Activated CD4-positive, alpha-beta T cell treated with anti-CD3 and anti-CD28 coated beads, Interleukin-2, amount 10 ng/mL, durations not matched to agents 7 days and 5 days (primary cell): ENCODE results near the gene ATAT1. TPM values are rescaled to one million over a fixed set of nuclear protein-coding genes. Genes with fewer than 3 reads are reported as not detected.

Experiments
- CTCF ChIA-PET: fragments of 350-600 bp; sonication (Branson Sonifier 250); formaldehyde crosslinking; loops from one replicate; lab custom pipeline; 2021; ENCODE audit warnings: antibody characterized with exemption; lab: Charles Lee
- POLR2A ChIA-PET: fragments of 350-600 bp; sonication (Branson Sonifier 250); formaldehyde crosslinking; loops from one replicate; lab custom pipeline; 2021; ENCODE audit warnings: antibody characterized with exemption; lab: Charles Lee
- DNase-seq: peaks from one replicate; pipeline ENCODE4 v3.0.0-alpha.2; 2020
- H3K27ac Mint-ChIP-seq: one replicate; pipeline ENCODE4 v1.8.0; 2021; ENCODE audit warnings: mild to moderate bottlenecking, moderate library complexity, mixed read lengths
- H3K27me3 Mint-ChIP-seq: one replicate; pipeline ENCODE4 v1.8.0; 2021; ENCODE audit warnings: mixed read lengths
- H3K36me3 Mint-ChIP-seq: one replicate; pipeline ENCODE4 v1.8.0; 2021; ENCODE audit warnings: low read depth, mixed read lengths
- H3K4me1 Mint-ChIP-seq: one replicate; pipeline ENCODE4 v1.8.0; 2021; ENCODE audit warnings: mixed read lengths
- H3K4me3 Mint-ChIP-seq: one replicate; pipeline ENCODE4 v1.8.0; 2021; ENCODE audit warnings: mild to moderate bottlenecking, moderate library complexity, mixed read lengths
- H3K9me3 Mint-ChIP-seq: one replicate; pipeline ENCODE4 v1.8.0; 2021; ENCODE audit warnings: mixed read lengths
- microRNA-seq: library from miRNA; unstranded; fragments of <30 nt; microRNA quantifications from one replicate; pipeline ENCODE4 v1.2.0, GENCODE V29; 2021; ENCODE audit warnings: borderline microRNAs expressed, borderline replicate concordance
- total RNA-seq, 2 experiments: library from RNA; stranded (reverse); gene quantifications; one replicate each; pipeline ENCODE4 v1.2.3, GENCODE V29; 2021

ATAT1 gene
- total RNA-seq, 2 experiments from 2014 or later: 8.3 to 9.7 TPM

DNA sequence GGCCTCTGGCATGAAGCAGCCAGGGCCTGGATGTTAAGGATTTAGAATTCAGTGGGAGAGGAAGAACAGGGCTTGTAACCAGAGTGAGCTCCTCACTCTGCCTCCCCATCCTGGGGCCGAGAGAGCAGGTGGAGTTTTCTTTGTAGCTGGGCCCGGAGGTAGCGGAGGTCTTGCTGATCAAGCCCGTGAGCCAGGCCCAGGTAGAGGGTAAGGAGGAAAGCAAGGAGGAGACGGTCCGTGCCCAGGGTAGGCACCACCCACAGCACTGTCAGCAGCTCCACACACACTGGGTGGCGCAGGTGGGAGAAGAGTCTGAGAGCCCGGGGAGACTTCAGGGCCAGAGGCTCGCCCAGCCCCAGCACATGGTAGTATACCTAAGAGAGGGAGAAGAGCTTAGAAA is 61.9 kb downstream of the ATAT1 start:
- no peaks in the 10 kb centered on the region for H3K27me3 Mint-ChIP-seq
- peaks cover 38% of the 10 kb centered on the region for H3K36me3 Mint-ChIP-seq
- peak overlapping the region; percentile 100 for H3K4me3 Mint-ChIP-seq
- ChIA-PET POLR2A (interaction anchor here (0.5 kb wide), 1 partner anchor 31 kb away, joined by 3 read pairs; no protein-coding TSS in a partner anchor), CTCF (interaction anchor here (0.8 to 3.0 kb wide), 10 partner anchors 10 to 205 kb away, joined by 3 to 21 read pairs (median 6); partner anchors contain the start of genes DHX16 and MDC1)
- no peaks in the 10 kb centered on the region for H3K9me3 Mint-ChIP-seq
- DNase-seq: no peak
- peak overlapping the region; percentile 95 for H3K27ac Mint-ChIP-seq
- H3K4me1 Mint-ChIP-seq: peaks cover 43% of the 10 kb centered on the region

DNA sequence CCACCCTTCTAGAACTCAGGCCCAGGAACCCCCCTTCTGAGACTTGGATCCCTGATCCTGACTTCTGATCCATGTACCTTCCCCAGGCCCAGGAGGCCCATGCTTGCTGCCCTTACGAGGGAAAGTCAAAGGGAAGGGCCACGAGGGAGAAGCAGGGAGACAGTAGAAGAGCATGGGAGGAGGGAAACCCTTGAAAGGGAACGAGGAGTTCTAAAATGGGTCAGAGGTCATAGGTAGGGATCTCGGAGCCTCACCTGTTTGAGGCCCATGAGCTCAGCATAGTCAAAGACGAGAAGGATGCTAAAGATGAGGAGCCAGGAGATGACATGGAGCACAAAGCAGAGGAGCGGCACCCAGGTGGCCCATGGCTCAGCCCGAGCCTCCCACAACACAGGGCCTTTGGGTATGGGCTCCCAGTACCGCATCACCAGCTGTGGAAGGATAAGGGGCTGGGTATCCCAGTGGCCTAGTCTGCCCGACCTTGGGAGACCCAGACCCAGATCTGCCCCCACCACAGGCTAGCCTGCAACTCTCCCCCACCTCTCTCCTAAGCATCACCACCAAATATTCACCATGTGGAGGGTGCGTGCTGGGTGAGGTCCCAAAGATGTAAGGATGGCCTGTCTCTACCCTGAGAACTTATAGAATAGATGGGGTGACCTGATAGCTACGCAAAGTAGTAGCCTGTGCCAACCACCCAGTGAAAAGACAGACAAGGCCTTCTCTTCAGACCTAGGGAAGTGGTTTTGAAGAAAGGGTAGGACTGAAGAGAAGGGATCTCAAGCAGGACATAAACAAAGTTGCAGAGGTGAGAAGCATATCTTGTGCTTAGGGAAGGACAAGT is 62.6 kb downstream of the ATAT1 start:
- Mint-ChIP-seq H3K27me3 (no peaks in the 10 kb centered on the region), H3K4me1 (peaks cover 43% of the 10 kb centered on the region), H3K4me3 (peak overlapping the region; percentile 100), H3K9me3 (no peaks in the 10 kb centered on the region), H3K27ac (peak overlapping the region; percentile 95), H3K36me3 (peaks cover 31% of the 10 kb centered on the region)
- CTCF ChIA-PET: interaction anchor here (0.8 to 3.0 kb wide), 9 partner anchors 10 to 206 kb away, joined by 3 to 21 read pairs (median 6); partner anchors contain the start of genes DHX16 and MDC1
- no peak for DNase-seq
- POLR2A ChIA-PET: interaction anchor here (0.5 kb wide), 1 partner anchor 30 kb away, joined by 3 read pairs; no protein-coding TSS in a partner anchor

- Mint-ChIP-seq H3K27me3 (no peaks in the 10 kb centered on the region), H3K4me1 (peaks cover 45% of the 10 kb centered on the region), H3K4me3 (peak overlapping the region; percentile 100), H3K36me3 (peaks cover 26% of the 10 kb centered on the region), H3K9me3 (no peaks in the 10 kb centered on the region), H3K27ac (peak overlapping the region; percentile 19)
- ChIA-PET CTCF (interaction anchor here (0.6 to 1.9 kb wide), 6 partner anchors 9 to 188 kb away, joined by 3 to 7 read pairs (median 4); partner anchors contain the start of gene MDC1), POLR2A (no interaction called here)
- DNase-seq: no peak
Measured at GRCh38 chr6:30689985-30690384, 63.3 kb downstream of the ATAT1 start.

- Mint-ChIP-seq H3K4me1 (peaks cover 45% of the 10 kb centered on the region), H3K36me3 (peaks cover 20% of the 10 kb centered on the region), H3K27ac (peak within 1 kb of the TSS; percentile 54), H3K27me3 (no peaks in the 10 kb centered on the region), H3K4me3 (peak within 1 kb of the TSS; percentile 100), H3K9me3 (no peaks in the 10 kb centered on the region)
- ChIA-PET POLR2A (interaction anchor here (0.6 kb wide), 1 partner anchor 29 kb away, joined by 4 read pairs; no protein-coding TSS in a partner anchor), CTCF (interaction anchor here (0.6 to 1.9 kb wide), 9 partner anchors 9 to 188 kb away, joined by 3 to 7 read pairs (median 4); partner anchors contain the start of gene MDC1)
- peak; percentile 73 for DNase-seq
Measured at GRCh38 chr6:30690403-30691207, 63.9 kb downstream of the ATAT1 start, which contains the start of gene NRM. Gene NRM, minus strand, starts transcription at chr6:30690984. Its CDS starts 10 bp downstream, at chr6:30690974.

DNA sequence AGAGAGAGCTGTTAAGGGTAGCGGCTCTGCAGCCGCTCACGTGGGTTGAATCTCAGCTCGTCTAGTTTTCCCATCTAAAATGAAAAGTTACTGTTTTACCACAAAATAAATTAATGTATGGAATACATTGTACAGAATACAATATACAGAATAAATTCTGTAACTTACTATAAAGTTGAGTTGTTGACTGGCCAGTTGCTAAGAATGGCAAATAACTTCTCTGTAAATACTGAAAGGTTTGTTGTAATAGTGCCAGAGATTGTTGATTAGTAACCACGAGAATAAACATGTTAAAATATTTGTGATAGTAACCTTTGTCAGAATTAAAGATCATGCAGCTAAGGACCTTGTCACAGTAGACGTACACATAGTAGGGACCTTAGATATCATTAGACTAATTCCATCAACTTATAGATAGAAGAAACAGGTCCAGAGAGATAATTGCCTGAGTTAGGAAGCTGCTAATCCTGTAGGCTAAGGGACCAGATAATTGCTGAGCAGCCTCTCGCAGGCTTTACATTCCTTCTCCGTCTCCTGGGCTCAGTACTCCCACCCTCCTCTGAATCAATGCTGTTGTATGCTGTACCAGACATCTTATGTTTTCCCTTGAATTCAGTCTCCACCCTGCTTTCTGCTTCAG is 64.7 kb downstream of the ATAT1 start:
- Mint-ChIP-seq H3K36me3 (peaks cover 13% of the 10 kb centered on the region), H3K27me3 (no peaks in the 10 kb centered on the region), H3K9me3 (no peaks in the 10 kb centered on the region), H3K4me3 (peak overlapping the region; percentile 100), H3K27ac (peak overlapping the region; percentile 54), H3K4me1 (peaks cover 45% of the 10 kb centered on the region)
- DNase-seq: no peak
- ChIA-PET CTCF (interaction anchor here (0.7 to 1.9 kb wide), 6 partner anchors 12 to 40 kb away, joined by 3 to 7 read pairs (median 5); partner anchors contain the start of gene MDC1), POLR2A (interaction anchor here (0.6 kb wide), 1 partner anchor 30 kb away, joined by 4 read pairs; no protein-coding TSS in a partner anchor)

Small RNA genes lying within 50 kb of the gene (microRNA-seq; reads per million reads assigned to microRNA genes)
- 61.3 reads per million, percentile 66 among the genes with 10 or more reads in this experiment for gene MIR877

Other genes with a start within 250 kb of the ATAT1 start
- 100 to 1,000 TPM; 706 to 753 TPM for gene HLA-E, start 137.4 kb upstream of the ATAT1 start, total RNA-seq
- 10 to 100 TPM; 51.5 to 59.9 TPM for gene GNL1, start 70.4 kb upstream of the ATAT1 start, total RNA-seq
- gene PRR3, start 69.6 kb upstream of the ATAT1 start, total RNA-seq: 10 to 100 TPM; 16.0 to 22.2 TPM
- 10 to 100 TPM; 72.2 to 78.0 TPM for gene ABCF1, start 55.4 kb upstream of the ATAT1 start, total RNA-seq
- gene PPP1R10, start 9.6 kb upstream of the ATAT1 start, total RNA-seq: 100 to 1,000 TPM in 1 of 2 experiments, 10 to 100 TPM in 1; 99.1 to 117 TPM
- 10 to 100 TPM; 41.4 to 44.4 TPM for gene MRPS18B, start 9.0 kb upstream of the ATAT1 start, total RNA-seq
- 10 to 100 TPM; 23.2 to 23.9 TPM for gene C6orf136, start 20.3 kb downstream of the ATAT1 start, total RNA-seq
- 10 to 100 TPM; 40.4 to 40.7 TPM for gene DHX16, start 46.1 kb downstream of the ATAT1 start, total RNA-seq
- gene PPP1R18, start 59.8 kb downstream of the ATAT1 start, total RNA-seq: 100 to 1,000 TPM; 243 to 272 TPM
- 10 to 100 TPM; 43.1 to 58.8 TPM for gene NRM, start 64.1 kb downstream of the ATAT1 start, total RNA-seq
- 10 to 100 TPM; 46.8 to 53.2 TPM for gene MDC1, start 90.4 kb downstream of the ATAT1 start, total RNA-seq
- gene TUBB, start 93.5 kb downstream of the ATAT1 start, total RNA-seq: 1,000 to 10,000 TPM; 1,494 to 1,661 TPM
- gene FLOT1, start 115.8 kb downstream of the ATAT1 start, total RNA-seq: 100 to 1,000 TPM; 199 to 213 TPM
- gene IER3, start 117.7 kb downstream of the ATAT1 start, total RNA-seq: 10 to 100 TPM; 30.5 to 34.9 TPM